K562 (cell line): ENCODE results near the gene SMG6. TPM values are rescaled to one million over a fixed set of nuclear protein-coding genes. Genes with fewer than 3 reads are reported as not detected.

ENCODE experiments used
- CBX1 ChIP-seq: sonication (generic); IDR thresholded peaks from 2 replicates; pipeline ENCODE4 v1.6.1; 2016; ENCODE audit warnings: antibody characterized with exemption, low read depth, mild to moderate bottlenecking
- CBX8 ChIP-seq: fragments of 200-600 bp; sonication (generic); IDR thresholded peaks from 2 replicates; pipeline ENCODE4 v1.6.1; 2012; ENCODE audit warnings: borderline replicate concordance, mixed run types, low read depth, mild to moderate bottlenecking, moderate library complexity, mixed read lengths, low read length, control low read depth, inconsistent platforms; ENCODE audit not compliant: poor library complexity, severe bottlenecking; ENCODE audit errors: extremely low read depth
- CXXC5 ChIP-seq: fragments of 250-450 bp; sonication (Bioruptor Pico); IDR thresholded peaks from 2 replicates; pipeline ENCODE4 v1.8.0; 2022; ENCODE audit warnings: inconsistent platforms, mild to moderate bottlenecking, moderate library complexity
- IFI16 ChIP-seq: fragments of 250-450 bp; sonication (Bioruptor Pico); IDR thresholded peaks from 2 replicates; pipeline ENCODE4 v2.1.2; 2022; ENCODE audit warnings: mild to moderate bottlenecking, inconsistent platforms
- KLF10 ChIP-seq: fragments of 250-450 bp; sonication (Bioruptor Pico); IDR thresholded peaks from 2 replicates; pipeline ENCODE4 v1.6.1; 2021; ENCODE audit warnings: matching md5 sums
- KLF6 ChIP-seq: fragments of 250-450 bp; sonication (Bioruptor Pico); IDR thresholded peaks from 2 replicates; pipeline ENCODE4 v1.4.0; 2020; ENCODE audit warnings: mild to moderate bottlenecking, moderate library complexity, borderline replicate concordance
- L3MBTL2 ChIP-seq: fragments of 450-650 bp; IDR thresholded peaks from 2 replicates; pipeline ENCODE4 v1.6.1; 2016; ENCODE audit warnings: mild to moderate bottlenecking, moderate library complexity
- MYC ChIP-seq, 2 experiments: fragments of 250-450 bp in 1 of 2; sonication (Bioruptor Pico) in 1 of 2; IDR thresholded peaks; 2 replicates each; pipeline versions ENCODE4 v1.5.1 to v1.6.1; 2012 to 2021; ENCODE audit warnings: low read depth in 2 of 2, borderline replicate concordance in 1 of 2, improper control_type of control experiment in 1 of 2, low read length in 1 of 2, mild to moderate bottlenecking in 1 of 2, moderate library complexity in 1 of 2
- NFXL1 ChIP-seq: fragments of 450-650 bp; formaldehyde crosslinking; IDR thresholded peaks from 2 replicates; pipeline ENCODE4 v1.4.0; 2021; ENCODE audit warnings: mild to moderate bottlenecking
- PHF21A ChIP-seq: fragments of 450-650 bp; IDR thresholded peaks from 2 replicates; pipeline ENCODE4 v1.6.1; 2017; ENCODE audit warnings: low read depth, borderline replicate concordance
- POLR2G ChIP-seq: fragments of 200-400 bp; formaldehyde crosslinking; IDR thresholded peaks from 2 replicates; pipeline ENCODE4 v1.6.1; 2017; ENCODE audit warnings: low read depth, mild to moderate bottlenecking, antibody characterized with exemption, low read length, moderate library complexity
- RAD21 ChIP-seq, 2 experiments: fragments of 250-450 bp in 1 of 2; fragments of 450-650 bp in 1 of 2; sonication (Bioruptor Pico) in 1 of 2; formaldehyde crosslinking in 1 of 2; IDR thresholded peaks in 1 of 2; conservative IDR thresholded peaks in 1 of 2; 2 replicates each; pipeline versions ENCODE4 v1.4.0 to v1.8.0; 2020 to 2022; ENCODE audit warnings: mild to moderate bottlenecking in 2 of 2, moderate library complexity in 1 of 2
- RBBP5 ChIP-seq: fragments of 200-600 bp; sonication (generic); IDR thresholded peaks from 2 replicates; pipeline ENCODE4 v1.6.1; 2012; ENCODE audit warnings: borderline replicate concordance, mild to moderate bottlenecking, low read length, control low read depth, inconsistent platforms; ENCODE audit not compliant: insufficient read depth, poor library complexity, severe bottlenecking
- RBFOX2 ChIP-seq: fragments of 200-400 bp; formaldehyde crosslinking; IDR thresholded peaks from 2 replicates; pipeline ENCODE4 v1.6.1; 2017; ENCODE audit warnings: low read depth, mild to moderate bottlenecking, low read length, moderate library complexity
- SMAD4 ChIP-seq: fragments of 250-450 bp; sonication (Bioruptor Pico); conservative IDR thresholded peaks from 2 replicates; pipeline ENCODE4 v1.8.0; 2021; ENCODE audit warnings: inconsistent platforms, mild to moderate bottlenecking, moderate library complexity
- SP2 ChIP-seq: IDR thresholded peaks from 2 replicates; pipeline ENCODE4 v1.6.1; 2011; ENCODE audit warnings: mild to moderate bottlenecking, low read depth, low read length, moderate library complexity; ENCODE audit not compliant: poor library complexity, severe bottlenecking; ENCODE audit errors: extremely low read depth
- SREBF1 ChIP-seq: fragments of 150-350 bp; IDR thresholded peaks from 2 replicates; pipeline ENCODE4 v1.6.1; 2014; ENCODE audit warnings: antibody characterized with exemption, low read depth, low read length, borderline replicate concordance
- TAL1 ChIP-seq: fragments of 450-650 bp; IDR thresholded peaks from 2 replicates; pipeline ENCODE4 v1.6.1; 2016; ENCODE audit warnings: mild to moderate bottlenecking
- TARDBP ChIP-seq: fragments of 450-650 bp; IDR thresholded peaks from 2 replicates; pipeline ENCODE4 v1.6.1; 2016
- XRCC3 ChIP-seq: fragments of 450-650 bp; IDR thresholded peaks from 2 replicates; pipeline ENCODE4 v1.6.1; 2017; ENCODE audit warnings: mild to moderate bottlenecking, moderate library complexity
- ZBTB7A ChIP-seq: IDR thresholded peaks from 2 replicates; pipeline ENCODE4 v1.6.1; 2011; ENCODE audit warnings: low read depth, mild to moderate bottlenecking, low read length, moderate library complexity, borderline replicate concordance; ENCODE audit not compliant: control insufficient read depth
- ZNF239 ChIP-seq: fragments of 250-450 bp; sonication (Bioruptor Pico); IDR thresholded peaks from 2 replicates; pipeline ENCODE4 v1.4.0; 2020; ENCODE audit warnings: mild to moderate bottlenecking
- polyA plus RNA-seq, 8 experiments: library from polyadenylated mRNA; depleted of rRNA in 4 of 8; stranded (reverse) in 5 of 8; unstranded in 3 of 8; fragments of >200 nt; fragmentation: Nextera tagmentation in 2 of 8; fragmentation: Illumina TruSeq in 1 of 8; extraction: Ambion mirVana in 2 of 8; extraction: Trizol in 1 of 8; gene quantifications; 2 replicates each; pipeline versions ENCODE4 v1.2.1 to v1.2.3, GENCODE V29; 2011 to 2014; ENCODE audit warnings: inconsistent platforms in 1 of 8, missing spikeins in 1 of 8
- total RNA-seq, 7 experiments: library from RNA; depleted of rRNA in 6 of 7; stranded (reverse); fragments of >200 nt in 6 of 7; fragmentation: Illumina TruSeq in 2 of 7; extraction: Trizol in 2 of 7; gene quantifications; 2 replicates each; pipeline versions ENCODE4 v1.2.1 to v1.2.3, GENCODE V29; 2011 to 2021; ENCODE audit warnings: low replicate concordance in 1 of 7
- TF ChIP-seq, protein P1 (sequence below): fragments of 450-650 bp; formaldehyde crosslinking; IDR thresholded peaks from 2 replicates; pipeline ENCODE4 v1.4.0; 2020; ENCODE audit warnings: mild to moderate bottlenecking
- TF ChIP-seq, protein P2 (sequence below), 2 experiments: fragments of 450-650 bp in 1 of 2; sonication (generic) in 1 of 2; formaldehyde crosslinking; conservative IDR thresholded peaks; 2 replicates each; pipeline versions ENCODE4 v1.4.0 to v1.8.1; 2020 to 2022; ENCODE audit warnings: mild to moderate bottlenecking in 1 of 2, missing genetic modification reagents in 1 of 2

The SMG6 gene
- total and polyA plus RNA-seq, 9 of the 15 experiments (the other 6 are each of a cell fraction or from before 2014, with no cell fraction given) = 0.44 to 13.9 (median 6.0) TPM

DNA sequence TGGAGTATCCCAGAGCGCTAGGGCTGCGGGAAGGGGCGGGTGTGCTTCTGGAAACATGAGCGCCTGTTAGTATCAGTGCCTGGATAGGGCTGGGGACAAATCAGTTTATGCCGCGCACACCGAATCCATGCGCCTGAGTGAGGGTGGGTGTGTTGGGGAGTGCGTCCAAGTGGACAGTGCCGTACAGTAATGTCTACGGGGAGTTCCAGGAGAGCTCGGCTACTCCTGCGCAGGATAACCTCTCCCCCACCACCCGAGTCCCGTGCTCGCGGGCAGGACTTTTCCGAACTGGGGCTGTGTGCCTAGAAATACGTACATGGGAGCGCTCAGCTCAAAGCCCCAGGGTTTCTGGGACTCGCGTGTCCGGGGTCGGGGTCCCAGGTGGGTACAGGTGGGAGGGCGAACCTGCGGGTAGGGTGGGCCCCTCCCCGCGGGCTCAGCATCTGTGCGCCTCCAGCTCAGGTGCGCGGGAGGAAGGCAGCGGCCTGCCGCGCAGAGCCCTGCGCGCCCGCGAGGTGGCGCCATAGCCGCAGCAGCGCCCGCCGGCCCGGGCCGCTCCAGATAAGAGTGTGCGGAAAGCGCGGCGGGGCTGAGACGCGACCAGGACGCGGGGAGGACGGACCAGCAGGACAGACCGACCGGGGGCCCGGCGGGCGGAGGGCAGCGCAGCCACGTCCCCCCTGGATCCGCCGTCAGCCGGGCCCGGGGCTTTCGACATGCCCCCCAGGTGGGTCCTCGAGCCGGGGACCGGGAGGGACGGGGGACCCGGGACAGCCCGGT lies 248.9 kb downstream of the SMG6 start, which contains the start of gene HIC1 (continued):
- TF ChIP-seq RAD21 (CRISPR knock-in tag; conservative IDR thresholded peaks at IDR 0.05 in 1 of 2, IDR thresholded peaks at IDR 0.05 in 1 of 2) (peak; percentile 53 to 73), TARDBP (no peak), TAL1 (no peak), NFXL1 (CRISPR knock-in tag) (no peak), CXXC5 (CRISPR knock-in tag) (peak; percentile 76), XRCC3 (no peak), PHF21A (no peak), SREBF1 (no peak), RBBP5 (no peak), CBX1 (0 out of 2 replicates have a peak, but pooled peaks have one; percentile 9), MYC (IDR thresholded peaks at IDR 0.05; ENCODE audit: low read depth, low read length) (no peak), MYC (CRISPR knock-in tag; IDR thresholded peaks at IDR 0.05; ENCODE audit: borderline replicate concordance, low read depth) (no peak), ZBTB7A (peak; percentile 14; the same call in 1 of the 2 replicates), SP2 (no peak), CBX8 (no peak), L3MBTL2 (peak; percentile 33; the same call in 1 of the 2 replicates), KLF10 (CRISPR knock-in tag) (no peak), POLR2G (peak; percentile 69), IFI16 (CRISPR knock-in tag) (no peak), ZNF239 (CRISPR knock-in tag) (no peak), KLF6 (CRISPR knock-in tag) (no peak), SMAD4 (0 out of 2 replicates have a peak, but pooled peaks have one; percentile 32), RBFOX2 (peak; percentile 48)
- TF ChIP-seq, protein P1, sequence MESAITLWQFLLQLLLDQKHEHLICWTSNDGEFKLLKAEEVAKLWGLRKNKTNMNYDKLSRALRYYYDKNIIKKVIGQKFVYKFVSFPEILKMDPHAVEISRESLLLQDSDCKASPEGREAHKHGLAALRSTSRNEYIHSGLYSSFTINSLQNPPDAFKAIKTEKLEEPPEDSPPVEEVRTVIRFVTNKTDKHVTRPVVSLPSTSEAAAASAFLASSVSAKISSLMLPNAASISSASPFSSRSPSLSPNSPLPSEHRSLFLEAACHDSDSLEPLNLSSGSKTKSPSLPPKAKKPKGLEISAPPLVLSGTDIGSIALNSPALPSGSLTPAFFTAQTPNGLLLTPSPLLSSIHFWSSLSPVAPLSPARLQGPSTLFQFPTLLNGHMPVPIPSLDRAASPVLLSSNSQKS (CRISPR knock-in tag) = no peak
- TF ChIP-seq, protein P2, sequence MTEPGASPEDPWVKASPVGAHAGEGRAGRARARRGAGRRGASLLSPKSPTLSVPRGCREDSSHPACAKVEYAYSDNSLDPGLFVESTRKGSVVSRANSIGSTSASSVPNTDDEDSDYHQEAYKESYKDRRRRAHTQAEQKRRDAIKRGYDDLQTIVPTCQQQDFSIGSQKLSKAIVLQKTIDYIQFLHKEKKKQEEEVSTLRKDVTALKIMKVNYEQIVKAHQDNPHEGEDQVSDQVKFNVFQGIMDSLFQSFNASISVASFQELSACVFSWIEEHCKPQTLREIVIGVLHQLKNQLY (CRISPR knock-in tag; conservative IDR thresholded peaks at IDR 0.05) = no peak
